GM12878 (cell line): Measurements from ENCODE around the gene MAGI2. TPM values are rescaled to one million over a fixed set of nuclear protein-coding genes. Genes with fewer than 3 reads are reported as not detected.

Experiments used
- ATAC-seq: fragments of 200-7000 bp; cut with Tn5 transposase; 3 replicates; pipeline ENCODE4 v1.9.1; 2020; ENCODE audit warnings: mild to moderate bottlenecking, moderate library complexity
- BruUV-seq: library from RNA; stranded (reverse); fragments of 400-500 nt; replicated peaks from 2 replicates; lab custom pipeline; 2021; lab: Mats Ljungman, UMichigan
- CTCF ChIA-PET: fragments of 300-600 bp; sonication (Branson Sonifier 250); formaldehyde crosslinking; extraction: SDS; loops from one replicate; lab custom pipeline; 2021; ENCODE audit warnings: inconsistent platforms; lab: Yijun Ruan, JAX
- POLR2A ChIA-PET: fragments of 350-600 bp; formaldehyde crosslinking; extraction: SDS; loops from one replicate; lab custom pipeline; 2021; ENCODE audit warnings: inconsistent platforms; lab: Charles Lee
- RAD21 ChIA-PET: fragments of 300-600 bp; sonication (Branson Sonifier 250); formaldehyde crosslinking; loops from one replicate; lab custom pipeline; 2023; ENCODE audit warnings: antibody characterized with exemption; ENCODE audit not compliant: unreplicated experiment; lab: Charles Lee
- SMC1A ChIA-PET: fragments of 300-600 bp; sonication (Branson Sonifier 250); formaldehyde crosslinking; loops from one replicate; lab custom pipeline; 2023; ENCODE audit not compliant: unreplicated experiment, uncharacterized antibody; lab: Charles Lee
- DNase-seq: peaks from one replicate; pipeline ENCODE4 v3.0.0-alpha.2; 2011; ENCODE audit warnings: low read depth, low spot score
- FAIRE-seq: peaks from 3 replicates; lab custom pipeline; 2011; peaks lifted over from hg19 to GRCh38; lab: Jason Lieb, UNC
- H2AFZ ChIP-seq: 2 replicates; pipeline ENCODE4 v1.6.0; 2011; ENCODE audit warnings: low read depth, low read length, control low read depth; ENCODE audit not compliant: control insufficient read depth
- H3K27ac ChIP-seq: 2 replicates; pipeline ENCODE4 v1.5.1; 2011; ENCODE audit warnings: control low read depth; ENCODE audit not compliant: control insufficient read depth, insufficient read depth
- H3K27me3 ChIP-seq, 2 experiments: replicated peaks in 1 of 2; 2 replicates each; pipeline versions ENCODE4 v1.6.0 to v1.6.1; 2011; ENCODE audit warnings: low read length in 1 of 2; ENCODE audit not compliant: control insufficient read depth in 2 of 2, insufficient read depth in 2 of 2
- H3K36me3 ChIP-seq, 2 experiments: 2 replicates each; pipeline ENCODE4 v1.5.1; 2011; ENCODE audit warnings: low read length in 1 of 2; ENCODE audit not compliant: control insufficient read depth in 2 of 2, insufficient read depth in 2 of 2
- H3K4me1 ChIP-seq: 2 replicates; pipeline ENCODE4 v1.6.1; 2011; ENCODE audit warnings: mild to moderate bottlenecking, low read length, moderate library complexity, mixed read lengths; ENCODE audit not compliant: control insufficient read depth, insufficient read depth
- H3K4me2 ChIP-seq: 2 replicates; pipeline ENCODE4 v1.6.0; 2011; ENCODE audit warnings: control low read depth; ENCODE audit not compliant: control insufficient read depth, insufficient read depth
- H3K4me3 ChIP-seq: fragments of 200-600 bp; sonication (generic); 2 replicates; pipeline ENCODE4 v1.5.1; 2016
- H3K79me2 ChIP-seq: 2 replicates; pipeline ENCODE4 v1.6.0; 2011; ENCODE audit warnings: low read length; ENCODE audit not compliant: control insufficient read depth, insufficient read depth
- H3K9ac ChIP-seq: 2 replicates; pipeline ENCODE4 v1.8.0; 2011; ENCODE audit warnings: low read length, control low read depth, mixed read lengths; ENCODE audit not compliant: control insufficient read depth, insufficient read depth
- H3K9me3 ChIP-seq: replicated peaks from 3 replicates; pipeline ENCODE4 v1.5.1; 2011; ENCODE audit warnings: mild to moderate bottlenecking, low read length; ENCODE audit not compliant: control insufficient read depth, insufficient read depth
- H4K20me1 ChIP-seq: 2 replicates; pipeline ENCODE4 v1.6.0; 2011; ENCODE audit not compliant: control insufficient read depth, insufficient read depth
- BACH1 ChIP-seq: fragments of 450-650 bp; IDR thresholded peaks from 2 replicates; pipeline ENCODE4 v1.6.1; 2017; ENCODE audit warnings: mild to moderate bottlenecking, borderline replicate concordance
- MYB ChIP-seq: fragments of 150-350 bp; IDR thresholded peaks from 2 replicates; pipeline ENCODE4 v1.6.1; 2014; ENCODE audit warnings: mild to moderate bottlenecking, low read depth, low read length, borderline replicate concordance
- MYC ChIP-seq: IDR thresholded peaks from 2 replicates; pipeline ENCODE4 v1.6.1; 2011; ENCODE audit warnings: mild to moderate bottlenecking, low read length, moderate library complexity, inconsistent platforms; ENCODE audit not compliant: insufficient read depth, insufficient replicate concordance, insufficient read length, severe bottlenecking
- PAX5 ChIP-seq: IDR thresholded peaks from 2 replicates; pipeline ENCODE4 v1.6.1; 2011; ENCODE audit warnings: low read depth, low read length, borderline replicate concordance
- RAD51 ChIP-seq: fragments of 450-650 bp; IDR thresholded peaks from 2 replicates; pipeline ENCODE4 v1.6.1; 2016; ENCODE audit warnings: moderate library complexity, mild to moderate bottlenecking, inconsistent platforms
- RBBP5 ChIP-seq: fragments of 200-600 bp; sonication (generic); conservative IDR thresholded peaks from 2 replicates; pipeline ENCODE4 v1.6.1; 2016
- RUNX3 ChIP-seq: IDR thresholded peaks from 2 replicates; pipeline ENCODE4 v1.6.1; 2012; ENCODE audit warnings: low read length, inconsistent platforms
- SMAD1 ChIP-seq: fragments of 450-650 bp; IDR thresholded peaks from 2 replicates; pipeline ENCODE4 v1.6.1; 2018; ENCODE audit warnings: mild to moderate bottlenecking, low read depth; ENCODE audit not compliant: partially characterized antibody
- WGBS: methylation state at CpG from one replicate; pipeline ENCODE4 v1.1.6; 2016; ENCODE audit warnings: low lambda C conversion rate; ENCODE audit not compliant: insufficient replicate concordance, insufficient coverage; ENCODE audit errors: missing lambda C conversion rate; 5-methylcytosine and 5-hydroxymethylcytosine counted together
- in situ Hi-C: fragments of 300-500 bp; cut with MboI; formaldehyde crosslinking; loops from 9 replicates; pipeline ENCODE4 v1.14.3; 2018; ENCODE audit warnings: mixed read lengths
- intact Hi-C: fragments of 100-400 bp; cut with micrococcal nuclease; formaldehyde crosslinking; loops from one replicate; pipeline ENCODE4 v1.14.2; 2022; ENCODE audit not compliant: unreplicated experiment
- polyA plus RNA-seq, 11 experiments: library from polyadenylated mRNA; depleted of rRNA in 4 of 11; unstranded in 6 of 11; stranded (reverse) in 5 of 11; fragments of >200 nt; fragmentation: Nextera tagmentation in 4 of 11; fragmentation: Illumina TruSeq in 1 of 11; extraction: Ambion mirVana in 4 of 11; extraction: Trizol in 1 of 11; gene quantifications; 1 replicate in 1 of 11; 2 replicates in 10 of 11; pipeline versions ENCODE4 v1.2.1 to v1.2.3, GENCODE V29; 2011 to 2016; ENCODE audit warnings: inconsistent platforms in 2 of 11, missing spikeins in 2 of 11, low read depth in 1 of 11
- total RNA-seq, 4 experiments: library from RNA; depleted of rRNA in 3 of 4; stranded (reverse); fragments of >200 nt in 3 of 4; fragmentation: Illumina TruSeq in 1 of 4; extraction: Trizol in 1 of 4; gene quantifications; 2 replicates each; pipeline versions ENCODE4 v1.2.1 to v1.2.3, GENCODE V29; 2013 to 2021
- TF ChIP-seq, protein P1 (sequence below): IDR thresholded peaks from 2 replicates; pipeline ENCODE4 v1.6.1; 2012; ENCODE audit warnings: low read depth, low read length, improper control_type of control experiment
- TF ChIP-seq, protein P2 (sequence below): fragments of 450-650 bp; IDR thresholded peaks from 2 replicates; pipeline ENCODE4 v1.6.1; 2016; ENCODE audit warnings: mild to moderate bottlenecking

MAGI2 gene
- total and polyA plus RNA-seq, 10 of the 15 experiments (the other 5 are each of a cell fraction or from before 2014, with no cell fraction given), result 0.01 to 0.31 (median 0.05) TPM; not detected in 2

- TF ChIP-seq RAD51, result no peak
These were observed 955.6 kb downstream of the MAGI2 start (continued) for GRCh38 chr7:78497728-78498427.

- POLR2A ChIA-PET, result no interaction called here
- Histone ChIP-seq H3K79me2 (no peaks in the 10 kb centered on the region), H3K4me1 (no peaks in the 10 kb centered on the region), H3K4me2 (no peak overlapping the region), H3K27ac (no peak overlapping the region), H3K27me3 (no peaks in the 10 kb centered on the region; a peak in 1 of 4 replicates), H3K9me3 (no peaks in the 10 kb centered on the region), H2AFZ (no peak overlapping the region), H3K4me3 (no peak overlapping the region), H3K9ac (no peak overlapping the region), H4K20me1 (no peaks in the 10 kb centered on the region), H3K36me3 (no peaks in the 10 kb centered on the region)
- WGBS, result 4% methylated on average over 4 of the region's 4 CpGs
- RAD21 ChIA-PET, result no interaction called here
- in situ Hi-C loops, result no loop called here
- TF ChIP-seq PAX5 (no peak), RBBP5 (no peak), BACH1 (no peak), RUNX3 (no peak), SMAD1 (no peak), MYC (no peak), MYB (no peak)
- TF ChIP-seq, protein P1, sequence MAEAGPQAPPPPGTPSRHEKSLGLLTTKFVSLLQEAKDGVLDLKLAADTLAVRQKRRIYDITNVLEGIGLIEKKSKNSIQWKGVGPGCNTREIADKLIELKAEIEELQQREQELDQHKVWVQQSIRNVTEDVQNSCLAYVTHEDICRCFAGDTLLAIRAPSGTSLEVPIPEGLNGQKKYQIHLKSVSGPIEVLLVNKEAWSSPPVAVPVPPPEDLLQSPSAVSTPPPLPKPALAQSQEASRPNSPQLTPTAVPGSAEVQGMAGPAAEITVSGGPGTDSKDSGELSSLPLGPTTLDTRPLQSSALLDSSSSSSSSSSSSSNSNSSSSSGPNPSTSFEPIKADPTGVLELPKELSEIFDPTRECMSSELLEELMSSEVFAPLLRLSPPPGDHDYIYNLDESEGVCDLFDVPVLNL, result no peak
- TF ChIP-seq, protein P2, sequence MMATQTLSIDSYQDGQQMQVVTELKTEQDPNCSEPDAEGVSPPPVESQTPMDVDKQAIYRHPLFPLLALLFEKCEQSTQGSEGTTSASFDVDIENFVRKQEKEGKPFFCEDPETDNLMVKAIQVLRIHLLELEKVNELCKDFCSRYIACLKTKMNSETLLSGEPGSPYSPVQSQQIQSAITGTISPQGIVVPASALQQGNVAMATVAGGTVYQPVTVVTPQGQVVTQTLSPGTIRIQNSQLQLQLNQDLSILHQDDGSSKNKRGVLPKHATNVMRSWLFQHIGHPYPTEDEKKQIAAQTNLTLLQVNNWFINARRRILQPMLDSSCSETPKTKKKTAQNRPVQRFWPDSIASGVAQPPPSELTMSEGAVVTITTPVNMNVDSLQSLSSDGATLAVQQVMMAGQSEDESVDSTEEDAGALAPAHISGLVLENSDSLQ, result no peak
- SMC1A ChIA-PET, result no interaction called here
- intact Hi-C loops, result no loop called here
- BruUV-seq, result no TSS peak
- no peak for ATAC-seq
- CTCF ChIA-PET, result interaction anchor here (0.7 kb wide), 1 partner anchor 562 kb away, joined by 3 read pairs; no protein-coding TSS in a partner anchor
- no peak for DNase-seq
- FAIRE-seq, result no peak
These were observed 957.3 kb downstream of the MAGI2 start for GRCh38 chr7:78496096-78496630.
